Fibroblast of lung (primary cell): ENCODE data around the gene FAM131A. TPM values are rescaled to one million over a fixed set of nuclear protein-coding genes. Genes with fewer than 3 reads are reported as not detected.

Source experiments
- DNase-seq, 2 donors: peaks; one replicate each; pipeline versions ENCODE4 v3.0.0 to v3.0.0-alpha.2; 2010; ENCODE audit warnings: low read depth in 2 of 2
- H2AFZ ChIP-seq: 2 replicates; pipeline ENCODE4 v1.5.1; 2012; ENCODE audit warnings: low read length, control low read depth, inconsistent platforms
- H3K27ac ChIP-seq: 2 replicates; pipeline ENCODE4 v1.5.1; 2011; ENCODE audit warnings: low read length, control low read depth; ENCODE audit not compliant: insufficient read depth
- H3K27me3 ChIP-seq: 2 replicates; pipeline ENCODE4 v1.5.1; 2011; ENCODE audit warnings: mild to moderate bottlenecking, low read length; ENCODE audit not compliant: control insufficient read depth, insufficient read depth
- H3K36me3 ChIP-seq: 2 replicates; pipeline ENCODE4 v1.5.1; 2011; ENCODE audit warnings: low read length; ENCODE audit not compliant: control insufficient read depth, insufficient read depth
- H3K4me1 ChIP-seq: 2 replicates; pipeline ENCODE4 v1.5.1; 2011; ENCODE audit warnings: low read length; ENCODE audit not compliant: control insufficient read depth, insufficient read depth; ENCODE audit errors: extremely low read depth
- H3K4me2 ChIP-seq: 2 replicates; pipeline ENCODE4 v1.5.1; 2011; ENCODE audit warnings: low read length, control low read depth; ENCODE audit not compliant: insufficient read depth; ENCODE audit errors: extremely low read depth
- H3K4me3 ChIP-seq, 4 experiments: fragments of 200-600 bp in 1 of 4; sonication (generic) in 1 of 4; replicated peaks in 1 of 4; 2 replicates each; pipeline ENCODE4 v1.5.1; 2011 to 2016; ENCODE audit warnings: low read length in 4 of 4, low read depth in 3 of 4, mild to moderate bottlenecking in 3 of 4, control low read depth in 2 of 4, inconsistent platforms in 1 of 4, mixed read lengths in 1 of 4; ENCODE audit not compliant: insufficient read depth in 1 of 4; ENCODE audit errors: control extremely low read depth in 1 of 4
- H3K79me2 ChIP-seq: 2 replicates; pipeline ENCODE4 v1.5.1; 2012; ENCODE audit warnings: mild to moderate bottlenecking, low read length, inconsistent platforms; ENCODE audit not compliant: control insufficient read depth, insufficient read depth
- H3K9ac ChIP-seq: 2 replicates; pipeline ENCODE4 v1.5.1; 2011; ENCODE audit warnings: mild to moderate bottlenecking, low read length, control low read depth; ENCODE audit not compliant: insufficient read depth
- H3K9me3 ChIP-seq: 2 replicates; pipeline ENCODE4 v1.5.1; 2012; ENCODE audit warnings: low read depth, low read length; ENCODE audit not compliant: control insufficient read depth, insufficient read depth
- H4K20me1 ChIP-seq: 2 replicates; pipeline ENCODE4 v1.5.1; 2011; ENCODE audit warnings: low read length; ENCODE audit not compliant: control insufficient read depth, insufficient read depth; ENCODE audit errors: extremely low read depth
- EZH2 ChIP-seq: IDR thresholded peaks from 2 replicates; pipeline ENCODE4 v1.5.1; 2012; ENCODE audit warnings: low read length, control low read depth, mild to moderate bottlenecking; ENCODE audit errors: missing control alignments
- polyA plus RNA-seq, 2 donors: library from polyadenylated mRNA; depleted of rRNA in 1 of 2; stranded (reverse) in 1 of 2; unstranded in 1 of 2; fragments of >200 nt; gene quantifications; 2 replicates each; pipeline ENCODE4 v1.2.1, GENCODE V29; 2011 to 2012; ENCODE audit warnings: missing spikeins in 1 of 2
- total RNA-seq: library from RNA; depleted of rRNA; stranded (reverse); fragments of >200 nt; gene quantifications from 2 replicates; pipeline ENCODE4 v1.2.1, GENCODE V29; 2014
- TF ChIP-seq, protein P1 (sequence below), 2 donors: IDR thresholded peaks in 1 of 2; conservative IDR thresholded peaks in 1 of 2; 1 replicate in 1 of 2; 2 replicates in 1 of 2; pipeline ENCODE4 v1.5.1; 2011 to 2012; ENCODE audit warnings: low read length in 2 of 2, control low read depth in 1 of 2, inconsistent platforms in 1 of 2, low read depth in 1 of 2, mild to moderate bottlenecking in 1 of 2

FAM131A gene
- total and polyA plus RNA-seq, 2 donors (not counting 1 experiment from before 2014, with no cell fraction given), result 9.3 to 22.3 TPM

DNA sequence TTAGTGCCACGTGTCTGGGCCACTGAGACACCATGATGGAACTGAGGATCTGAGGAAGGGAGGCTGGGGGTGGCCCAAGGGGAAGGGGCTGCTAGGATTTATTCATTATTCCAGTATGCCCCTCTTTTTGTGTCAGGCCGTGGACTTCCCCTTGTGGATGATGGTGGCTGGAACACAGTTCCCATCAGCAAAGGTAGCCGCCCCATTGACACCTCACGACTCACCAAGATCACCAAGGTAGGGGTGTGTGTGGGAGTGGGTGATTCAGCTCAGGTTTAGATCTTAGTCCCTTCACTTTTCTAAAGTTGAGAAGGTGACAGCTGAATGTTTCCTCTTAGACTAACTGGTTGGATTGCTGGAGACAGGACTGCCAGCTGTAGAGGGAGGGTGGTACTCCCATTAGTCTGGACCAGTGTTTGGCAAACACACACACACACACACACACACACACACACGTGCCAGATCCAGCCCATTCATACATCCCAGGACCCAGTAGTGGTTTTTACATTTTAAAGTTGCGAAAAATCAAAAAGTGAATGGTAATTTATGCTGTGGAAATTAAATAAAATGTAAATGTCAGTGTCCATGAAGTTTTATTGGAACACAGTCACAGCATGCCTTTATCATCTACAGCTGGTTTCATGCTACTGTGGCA is 11.6 kb upstream of the FAM131A start:
- peaks cover 3% of the 10 kb centered on the region for H3K4me1 ChIP-seq
- no peak overlapping the region for H3K4me2 ChIP-seq
- no peak for TF ChIP-seq EZH2
- TF ChIP-seq, protein P1, sequence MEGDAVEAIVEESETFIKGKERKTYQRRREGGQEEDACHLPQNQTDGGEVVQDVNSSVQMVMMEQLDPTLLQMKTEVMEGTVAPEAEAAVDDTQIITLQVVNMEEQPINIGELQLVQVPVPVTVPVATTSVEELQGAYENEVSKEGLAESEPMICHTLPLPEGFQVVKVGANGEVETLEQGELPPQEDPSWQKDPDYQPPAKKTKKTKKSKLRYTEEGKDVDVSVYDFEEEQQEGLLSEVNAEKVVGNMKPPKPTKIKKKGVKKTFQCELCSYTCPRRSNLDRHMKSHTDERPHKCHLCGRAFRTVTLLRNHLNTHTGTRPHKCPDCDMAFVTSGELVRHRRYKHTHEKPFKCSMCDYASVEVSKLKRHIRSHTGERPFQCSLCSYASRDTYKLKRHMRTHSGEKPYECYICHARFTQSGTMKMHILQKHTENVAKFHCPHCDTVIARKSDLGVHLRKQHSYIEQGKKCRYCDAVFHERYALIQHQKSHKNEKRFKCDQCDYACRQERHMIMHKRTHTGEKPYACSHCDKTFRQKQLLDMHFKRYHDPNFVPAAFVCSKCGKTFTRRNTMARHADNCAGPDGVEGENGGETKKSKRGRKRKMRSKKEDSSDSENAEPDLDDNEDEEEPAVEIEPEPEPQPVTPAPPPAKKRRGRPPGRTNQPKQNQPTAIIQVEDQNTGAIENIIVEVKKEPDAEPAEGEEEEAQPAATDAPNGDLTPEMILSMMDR (conservative IDR thresholded peaks at IDR 0.05 in 1 of 2, IDR thresholded peaks at IDR 0.05 in 1 of 2; ENCODE audit: low read depth in 1 of 2, low read length in 2 of 2), result no peak
- H3K9me3 ChIP-seq, result no peaks in the 10 kb centered on the region
- H3K4me3 ChIP-seq, result no peak overlapping the region
- H3K9ac ChIP-seq, result no peak overlapping the region
- H2AFZ ChIP-seq, result no peak overlapping the region
- H3K27ac ChIP-seq, result no peak overlapping the region
- peaks cover 64% of the 10 kb centered on the region for H3K36me3 ChIP-seq
- DNase-seq, result no peak
- H3K27me3 ChIP-seq, result no peaks in the 10 kb centered on the region
- no peaks in the 10 kb centered on the region for H4K20me1 ChIP-seq
- H3K79me2 ChIP-seq, result peaks cover 62% of the 10 kb centered on the region

DNA sequence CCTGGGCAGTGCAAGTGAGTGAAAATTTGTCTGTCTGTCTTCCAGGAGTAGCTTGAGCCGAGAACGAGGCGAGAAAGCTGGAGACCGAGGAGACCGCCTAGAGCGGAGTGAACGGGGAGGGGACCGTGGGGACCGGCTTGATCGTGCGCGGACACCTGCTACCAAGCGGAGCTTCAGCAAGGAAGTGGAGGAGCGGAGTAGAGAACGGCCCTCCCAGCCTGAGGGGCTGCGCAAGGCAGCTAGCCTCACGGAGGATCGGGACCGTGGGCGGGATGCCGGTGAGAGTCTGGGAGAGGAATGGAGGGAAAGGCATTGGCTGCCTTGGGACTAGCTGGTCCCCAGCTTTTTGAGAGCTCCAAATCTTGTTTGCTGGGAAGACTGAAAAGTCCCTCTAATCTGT is 10.2 kb upstream of the FAM131A start:
- TF ChIP-seq EZH2, result no peak
- TF ChIP-seq, protein P1 (conservative IDR thresholded peaks at IDR 0.05 in 1 of 2, IDR thresholded peaks at IDR 0.05 in 1 of 2; ENCODE audit: low read depth in 1 of 2, low read length in 2 of 2), result no peak
- H2AFZ ChIP-seq, result no peak overlapping the region

DNA sequence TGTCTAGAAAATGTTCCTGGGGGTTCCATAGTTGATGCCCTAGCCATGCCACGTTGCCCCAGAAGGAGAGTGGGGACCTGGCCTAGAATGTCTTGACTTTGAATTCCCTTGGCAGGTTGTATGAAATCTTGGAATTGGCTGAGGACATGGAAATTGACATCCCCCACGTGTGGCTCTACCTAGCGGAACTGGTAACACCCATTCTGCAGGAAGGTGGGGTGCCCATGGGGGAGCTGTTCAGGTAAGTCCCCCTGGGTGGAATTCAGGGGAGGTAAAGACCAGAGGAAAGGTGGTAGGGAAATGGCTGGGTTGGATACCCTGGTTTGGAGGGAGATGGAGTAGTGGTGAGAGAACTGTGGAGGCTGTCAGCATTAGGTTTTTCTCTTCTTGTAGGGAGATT is 8.9 kb upstream of the FAM131A start:
- Histone ChIP-seq H3K9ac (no peak overlapping the region), H3K4me2 (no peak overlapping the region), H3K4me3 (no peak overlapping the region), H3K36me3 (peaks cover 51% of the 10 kb centered on the region), H2AFZ (no peak overlapping the region), H3K4me1 (peaks cover 11% of the 10 kb centered on the region), H3K79me2 (peaks cover 47% of the 10 kb centered on the region), H3K9me3 (no peaks in the 10 kb centered on the region), H3K27me3 (no peaks in the 10 kb centered on the region), H4K20me1 (no peaks in the 10 kb centered on the region), H3K27ac (no peak overlapping the region)
- TF ChIP-seq, protein P1 (conservative IDR thresholded peaks at IDR 0.05 in 1 of 2, IDR thresholded peaks at IDR 0.05 in 1 of 2; ENCODE audit: low read depth in 1 of 2, low read length in 2 of 2), result no peak
- no peak for TF ChIP-seq EZH2
- no peak for DNase-seq

More for the DNA sequence above, 10.2 kb upstream of the FAM131A start:
- Histone ChIP-seq H3K9ac (no peak overlapping the region), H3K27ac (no peak overlapping the region), H3K27me3 (no peaks in the 10 kb centered on the region), H3K4me3 (no peak overlapping the region), H3K36me3 (peaks cover 58% of the 10 kb centered on the region), H4K20me1 (no peaks in the 10 kb centered on the region), H3K4me1 (peaks cover 6% of the 10 kb centered on the region), H3K79me2 (peaks cover 56% of the 10 kb centered on the region), H3K4me2 (no peak overlapping the region), H3K9me3 (no peaks in the 10 kb centered on the region)
- DNase-seq, result no peak
